Cardiac septum (tissue), 1 donor: ENCODE measurements around the gene ZNF138. TPM values are rescaled to one million over a fixed set of nuclear protein-coding genes. Genes with fewer than 3 reads are reported as not detected.

Source experiments
- DNase-seq: peaks from one replicate; pipeline ENCODE4 v3.0.0-alpha.2; 2020; ENCODE audit warnings: low spot score
- intact Hi-C: fragments of 100-400 bp; cut with DNase I; formaldehyde crosslinking; loops from one replicate; pipeline ENCODE4 v1.14.0; 2022
- total RNA-seq: library from RNA; stranded (reverse); fragmentation: NEBNext Ultra II Directional; extraction: Animal tissue kit (Norgen Biotek cat#: 25700); gene quantifications from one replicate; pipeline ENCODE4 v1.2.1, GENCODE V29; 2021
- donor health status: DM: no; HTN: no; CAD: no.

The ZNF138 gene
- total RNA-seq, 1 donor from 2014 or later, result 4.0 TPM

DNA sequence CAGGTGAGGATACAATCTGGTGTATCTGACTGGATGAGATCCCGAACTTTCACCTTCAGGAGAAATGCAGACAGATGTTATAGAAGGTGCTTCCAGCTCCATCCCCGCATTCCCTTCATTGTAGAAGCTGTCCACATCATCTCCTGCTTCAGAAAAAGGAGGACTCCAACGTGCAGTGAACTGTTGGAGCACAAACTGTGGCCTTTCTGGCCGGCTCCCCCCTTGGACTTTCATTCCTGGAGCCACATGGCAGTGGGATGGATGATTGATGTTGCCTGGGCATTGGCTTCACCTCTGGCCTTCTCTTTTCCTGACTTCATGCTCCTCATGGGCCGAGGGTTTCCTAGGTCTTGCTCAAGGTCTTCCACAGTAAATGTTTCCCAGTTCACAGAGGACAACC lies 79.3 kb downstream of the ZNF138 start:
- intact Hi-C loops, result no loop called here
- no peak for DNase-seq

DNA sequence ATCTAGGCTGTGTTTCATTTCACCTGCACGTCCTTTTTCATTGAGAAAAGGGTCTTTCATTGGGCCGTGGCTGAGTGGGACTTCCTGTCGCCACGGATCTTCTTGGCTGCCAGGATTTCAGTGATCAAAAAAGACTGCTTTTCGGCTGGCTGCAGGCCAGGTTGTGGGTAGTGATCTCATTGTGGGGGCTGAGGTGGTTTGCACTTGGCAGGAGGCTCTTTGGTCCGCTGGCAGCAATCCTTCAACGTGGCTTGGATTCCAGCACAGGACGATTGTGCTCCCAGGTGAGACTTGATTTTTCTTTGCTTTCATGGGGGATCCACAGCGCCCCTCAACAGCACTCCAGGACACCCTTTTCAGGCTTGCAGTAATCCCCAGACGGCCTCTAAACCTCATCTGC lies 79.9 kb downstream of the ZNF138 start:
- no peak for DNase-seq
- intact Hi-C loops, result no loop called here

DNA sequence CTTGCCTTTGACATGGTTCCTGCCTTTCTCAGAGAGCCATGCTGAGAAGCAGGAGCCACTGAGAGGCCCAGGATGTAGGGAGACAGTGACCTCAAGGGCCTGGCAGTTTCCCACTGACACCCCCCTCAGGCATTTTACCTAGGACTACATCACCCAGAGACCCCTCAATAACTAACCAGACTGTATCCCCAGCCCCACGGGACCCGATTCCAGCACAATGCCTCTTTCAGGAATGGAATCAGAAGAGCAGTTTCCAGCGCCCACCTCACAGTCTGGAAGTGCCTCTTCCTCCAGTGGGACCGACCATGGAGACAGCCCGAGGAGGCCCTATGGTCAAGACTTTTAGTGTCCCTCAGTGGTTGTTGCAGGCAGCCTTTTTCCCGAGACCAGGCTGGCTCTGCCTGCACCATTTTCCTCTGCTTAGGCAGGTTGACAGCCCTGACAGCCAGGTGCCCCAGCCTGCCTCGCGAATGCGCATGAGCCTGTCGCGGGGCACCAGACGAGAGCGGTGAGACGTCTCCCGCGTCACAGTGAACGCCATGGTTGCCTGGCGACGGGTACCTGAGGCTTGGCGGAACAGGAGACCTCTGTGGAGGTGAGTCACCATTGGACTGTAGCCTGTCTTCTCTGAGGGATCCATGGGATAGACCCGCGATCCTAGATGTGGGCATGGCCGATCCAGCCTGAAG lies 80.5 kb downstream of the ZNF138 start:
- intact Hi-C loops, result no loop called here
- DNase-seq, result peak; percentile 54

DNA sequence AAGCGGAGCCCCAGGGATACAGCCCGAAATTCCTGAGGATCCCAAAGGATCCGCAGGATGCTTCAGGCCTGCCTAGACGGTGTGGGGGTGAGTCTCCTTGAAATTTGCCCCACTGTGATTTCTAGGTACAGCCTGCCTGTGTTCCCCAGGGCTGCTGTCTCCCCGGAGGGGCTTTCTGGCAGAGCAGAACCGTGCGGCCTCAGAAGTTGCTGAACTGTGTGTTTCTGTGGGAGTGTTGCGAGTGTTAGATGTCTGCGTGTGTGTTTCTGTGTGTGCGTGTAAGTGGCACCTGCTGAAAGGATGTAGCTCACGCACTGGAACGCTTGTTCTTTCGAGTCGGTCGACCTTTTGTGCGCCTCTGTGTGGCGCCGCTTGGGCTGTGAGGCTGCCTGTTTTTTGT lies 81.0 kb downstream of the ZNF138 start:
- intact Hi-C loops, result no loop called here

DNA sequence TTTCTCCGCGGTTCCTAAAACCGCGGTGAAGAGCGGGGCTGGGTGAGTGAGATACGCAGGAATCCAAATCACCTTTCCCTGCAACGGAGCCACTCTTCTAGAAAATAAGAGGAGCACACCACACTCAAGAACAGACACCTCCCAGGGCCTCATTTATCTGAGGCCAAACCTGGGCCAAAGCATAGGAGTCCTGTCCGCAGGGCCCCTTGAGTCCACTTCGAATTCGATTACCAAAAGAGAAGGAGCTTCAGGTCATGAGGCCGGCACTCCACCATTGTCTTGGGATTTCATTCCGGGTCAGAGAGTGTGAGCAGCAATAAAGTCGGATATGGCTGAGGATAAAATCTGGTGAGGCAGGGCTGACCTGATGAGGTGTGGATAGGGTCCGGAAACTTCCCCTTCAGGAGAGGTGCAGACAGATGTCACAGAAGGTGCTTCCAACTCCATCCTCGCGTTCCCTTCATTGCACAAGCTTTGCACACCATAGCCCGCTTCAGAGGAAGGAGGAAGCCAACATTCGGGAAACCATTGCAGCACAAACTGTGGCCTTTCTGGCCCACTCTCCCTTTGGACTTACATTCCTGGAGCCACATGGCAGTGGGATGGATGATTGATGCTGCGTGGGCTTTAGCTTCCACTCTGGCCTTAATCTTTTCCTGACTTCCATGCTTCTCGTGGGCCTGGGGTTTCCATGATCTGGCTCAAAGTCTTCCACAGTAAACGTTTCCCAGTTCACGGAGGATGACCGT lies 81.6 kb downstream of the ZNF138 start:
- DNase-seq, result no peak
- intact Hi-C loops, result no loop called here

More for the DNA sequence above, 81.0 kb downstream of the ZNF138 start:
- no peak for DNase-seq

DNA sequence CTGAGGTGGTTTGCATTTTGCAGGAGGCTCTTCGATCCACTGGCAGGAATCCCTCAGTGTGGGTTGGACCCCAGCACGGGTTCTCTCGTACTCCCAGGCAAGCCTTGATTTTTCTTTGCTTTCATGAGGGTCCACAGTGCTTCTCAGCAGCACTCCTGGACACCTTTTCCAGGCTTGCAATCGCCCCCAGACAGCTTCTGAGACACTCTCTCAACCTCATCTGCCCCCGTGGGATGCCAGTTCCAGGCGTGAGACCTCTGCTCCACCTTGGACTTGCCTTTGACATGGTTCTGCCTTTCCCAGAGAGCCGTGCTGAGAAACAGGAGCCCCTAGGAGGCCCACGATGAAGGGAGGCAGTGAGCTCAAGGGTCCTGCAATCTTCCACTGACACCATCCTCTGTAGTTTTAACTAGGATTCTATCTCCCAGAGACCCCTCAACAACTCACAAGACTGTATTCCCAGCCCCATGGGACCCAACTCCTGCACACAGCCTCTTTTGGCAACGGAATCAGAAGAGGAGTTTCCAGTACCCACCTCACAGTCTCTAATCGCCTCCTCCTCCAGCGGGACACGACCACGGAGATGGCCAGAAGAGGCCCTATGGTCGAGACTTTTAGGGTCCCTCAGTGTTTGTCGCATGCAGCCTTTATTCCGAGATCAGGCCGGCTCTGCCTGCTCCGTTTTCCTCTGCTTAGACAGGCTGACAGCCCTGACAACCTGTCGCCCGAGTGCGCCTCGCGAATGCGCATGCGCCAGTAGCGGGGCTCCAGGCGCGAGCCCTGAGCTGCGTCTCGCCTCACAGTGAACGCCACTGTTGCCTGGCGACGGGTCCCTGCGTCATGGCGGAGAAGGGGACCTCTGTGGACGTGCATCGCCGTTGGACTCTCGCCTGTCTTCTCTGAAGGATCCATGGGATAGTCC lies 82.8 kb downstream of the ZNF138 start:
- intact Hi-C loops, result no loop called here
- peak; percentile 79 for DNase-seq

DNA sequence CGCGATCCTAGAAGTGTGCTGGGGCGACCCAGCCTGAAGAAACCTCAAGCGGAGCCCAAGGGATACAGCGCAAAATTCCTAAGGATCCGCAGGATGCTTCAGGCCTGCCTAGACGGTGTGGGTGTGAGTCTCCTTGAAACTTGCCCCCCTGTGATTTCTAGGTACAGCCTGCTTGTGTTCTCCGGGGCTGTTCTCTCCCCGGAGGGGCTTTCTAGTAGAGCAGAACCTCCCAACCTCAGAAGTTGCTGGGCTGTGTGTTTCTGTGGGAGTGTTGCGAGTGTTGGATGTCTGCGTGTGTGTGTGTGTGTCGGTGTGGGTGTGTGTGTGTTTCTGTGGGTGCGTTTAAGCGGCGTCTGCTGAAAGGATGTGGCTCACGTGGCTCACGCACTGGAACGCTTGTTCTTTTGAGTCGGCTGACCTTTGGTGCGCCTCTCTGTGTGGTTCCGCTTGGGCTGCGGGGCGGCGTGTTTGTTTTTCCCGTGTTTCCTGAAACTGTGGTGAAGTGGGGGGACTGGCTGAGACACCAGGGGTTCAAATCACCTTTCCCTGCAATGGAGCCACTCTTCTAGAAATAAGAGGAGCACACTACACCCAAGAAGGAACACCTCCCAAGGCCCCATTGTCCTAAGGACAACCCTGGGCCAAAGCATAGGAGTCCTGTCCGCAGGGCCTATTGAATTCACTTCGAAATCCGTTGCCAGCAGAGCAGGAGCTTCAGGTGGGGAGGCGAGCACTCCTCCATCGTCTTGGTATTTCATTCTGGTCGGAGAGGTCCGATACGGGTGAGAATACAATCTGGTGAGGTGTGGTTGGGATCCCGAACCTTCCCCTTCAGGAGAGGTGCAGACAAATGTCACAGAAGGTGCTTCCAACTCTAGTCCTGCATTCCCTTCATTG lies 83.7 kb downstream of the ZNF138 start:
- peak; percentile 47 for DNase-seq
- intact Hi-C loops, result no loop called here

DNA sequence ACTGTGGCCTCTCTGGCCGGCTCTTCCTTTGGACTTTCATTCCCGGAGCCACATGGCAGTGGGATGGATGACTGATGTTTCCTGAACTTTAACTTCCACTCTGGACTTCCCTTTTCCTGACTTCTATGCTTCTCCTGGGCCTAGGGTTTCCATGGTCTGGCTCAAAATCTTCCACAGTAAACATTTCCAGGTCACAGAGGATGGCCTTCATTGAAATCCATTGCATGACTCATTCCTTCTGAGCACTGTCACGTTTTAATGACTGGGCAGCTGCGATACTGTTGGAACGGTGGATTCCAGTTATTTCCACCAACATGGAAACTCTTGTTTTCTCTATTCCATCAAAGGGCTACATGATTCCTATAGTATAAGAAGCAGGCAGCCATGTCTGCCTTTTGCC lies 84.5 kb downstream of the ZNF138 start:
- DNase-seq, result no peak
- intact Hi-C loops, result no loop called here

DNA sequence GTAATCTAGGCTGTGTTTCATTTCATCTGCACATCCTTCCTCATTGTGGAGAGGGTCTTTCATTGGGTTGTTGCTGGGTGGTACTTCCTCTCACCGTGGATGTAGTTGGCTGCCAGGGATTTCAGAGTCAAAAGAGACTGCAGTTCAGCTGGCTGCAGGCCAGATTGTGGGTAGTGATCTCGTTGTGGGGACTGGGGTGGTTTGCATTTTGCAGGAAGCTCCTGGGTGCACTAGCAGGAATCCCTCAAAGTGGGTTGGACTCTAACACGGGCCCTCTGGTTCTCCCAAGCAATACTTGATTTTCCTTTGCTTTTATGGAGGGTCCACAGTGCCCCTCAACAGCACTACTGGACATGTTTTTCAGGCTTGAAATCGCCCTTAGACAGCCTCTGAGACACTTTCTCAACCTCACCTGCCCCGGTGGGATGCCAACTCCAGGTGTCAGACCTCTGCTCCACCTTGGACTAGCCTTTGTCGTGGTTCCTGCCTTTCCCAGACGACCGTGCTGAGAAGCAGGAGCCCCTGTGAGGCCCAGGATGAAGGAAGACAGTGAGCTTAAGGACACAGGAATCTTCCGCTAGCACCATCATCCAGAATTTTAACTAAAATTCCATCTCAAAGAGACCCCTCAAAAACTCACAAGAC lies 85.0 kb downstream of the ZNF138 start:
- no peak for DNase-seq
- intact Hi-C loops, result no loop called here

DNA sequence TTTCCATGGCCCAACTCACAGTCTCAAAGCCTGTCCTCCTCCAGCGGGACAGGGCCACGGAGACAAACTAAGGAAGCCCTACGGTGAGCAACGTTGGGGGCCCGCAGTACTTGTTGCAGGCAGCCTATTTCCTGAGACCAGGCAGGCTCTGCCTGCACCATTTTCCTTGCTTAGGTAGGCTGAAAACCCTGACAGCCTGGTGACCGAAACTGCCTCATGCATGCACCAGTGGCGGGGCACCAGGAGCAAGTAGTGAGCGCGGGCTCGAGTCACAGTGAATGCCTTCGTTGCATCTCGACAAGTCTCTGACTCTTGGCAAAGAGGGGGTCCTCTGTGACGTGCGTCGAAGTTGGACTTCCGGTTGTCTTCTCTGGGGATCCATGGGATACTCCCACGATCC lies 85.6 kb downstream of the ZNF138 start:
- peak; percentile 56 for DNase-seq
- intact Hi-C loops, result no loop called here

DNA sequence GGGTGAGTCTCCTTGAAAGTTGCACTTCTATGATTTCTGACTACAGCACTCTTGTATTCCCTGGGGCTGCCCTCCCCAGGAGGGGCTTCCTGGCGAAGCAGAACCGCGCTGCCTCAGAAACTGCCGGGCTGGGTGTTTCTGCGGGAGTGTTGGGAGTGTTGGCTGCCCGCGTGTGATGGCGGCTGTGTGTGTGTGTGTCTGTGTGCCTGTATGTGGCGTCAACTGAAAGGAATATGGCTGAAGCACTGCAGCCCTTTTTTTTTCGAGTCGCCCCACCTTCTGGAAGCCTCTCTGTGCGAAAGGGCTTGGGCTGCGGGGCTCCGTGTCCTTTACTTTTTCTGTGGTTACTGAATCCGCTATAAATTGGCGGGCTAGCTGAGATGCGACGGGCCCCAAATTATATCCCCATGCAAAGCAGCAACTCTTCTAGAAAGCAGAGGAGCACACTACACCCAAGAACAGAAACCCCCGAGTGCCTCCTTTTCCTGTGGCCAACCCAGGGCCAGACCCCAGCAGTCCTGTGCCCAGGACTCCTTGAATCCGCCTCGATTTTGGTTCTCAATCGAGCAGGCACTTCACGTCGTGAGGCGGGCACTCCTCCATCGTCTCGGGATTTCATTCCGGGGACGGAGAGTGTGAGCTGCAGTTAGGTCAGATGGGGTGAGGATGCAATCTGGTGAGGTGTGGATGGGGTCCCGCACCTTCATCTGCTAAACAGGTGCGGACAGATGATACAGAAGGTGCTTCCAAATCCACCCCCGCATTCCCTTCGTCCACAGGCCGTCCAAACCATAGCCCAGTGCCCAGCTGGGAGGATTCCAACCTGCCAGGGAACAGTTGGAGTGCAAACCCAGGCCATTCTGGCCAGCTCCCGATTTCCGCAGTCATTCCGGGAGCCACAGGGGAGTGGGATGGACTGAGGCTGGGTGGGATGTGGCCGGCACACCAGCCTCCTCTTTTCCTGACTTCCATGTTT lies 86.4 kb downstream of the ZNF138 start:
- DNase-seq, result peak; percentile 57
- intact Hi-C loops, result no loop called here

DNA sequence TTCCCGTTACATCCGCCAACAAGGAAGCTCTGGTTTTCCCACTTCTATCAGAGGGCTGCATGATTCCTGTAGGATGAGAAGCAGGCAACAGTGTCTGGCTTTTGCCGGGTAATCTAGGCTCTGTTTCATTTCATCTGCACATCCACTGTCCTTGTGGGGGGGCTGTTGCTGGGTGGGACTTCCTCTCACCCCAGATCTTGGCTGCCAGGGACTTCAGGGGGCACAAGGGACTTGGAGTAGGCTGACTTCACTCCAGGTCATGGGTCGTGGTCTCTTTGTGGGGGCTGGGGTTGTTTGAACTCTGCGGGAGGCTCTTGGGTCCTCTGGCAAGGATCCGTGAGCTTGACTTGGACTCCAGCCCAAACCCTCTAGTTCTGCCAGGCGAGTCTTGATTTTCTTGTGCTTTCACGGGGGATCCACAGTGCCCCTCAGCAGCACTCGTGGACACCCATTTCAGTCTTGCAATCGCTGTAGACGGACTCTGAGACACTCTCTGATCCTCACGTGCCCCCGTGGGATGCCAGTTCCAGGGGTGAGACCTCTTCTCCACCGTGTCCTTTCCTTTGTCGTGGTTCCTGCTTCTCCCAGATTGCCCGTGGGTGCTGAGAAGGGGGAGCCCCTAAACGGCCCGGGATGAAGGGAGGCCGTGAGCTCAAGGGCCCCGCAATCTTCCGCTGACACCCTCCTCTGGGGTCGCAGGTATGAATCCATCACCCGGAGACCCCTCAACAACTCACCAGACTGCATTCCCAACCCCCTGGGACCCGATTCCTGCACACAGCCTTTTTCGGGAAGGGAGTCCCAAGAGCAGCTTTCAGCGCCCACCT lies 87.4 kb downstream of the ZNF138 start:
- intact Hi-C loops, result no loop called here
- peak; percentile 67 for DNase-seq

DNA sequence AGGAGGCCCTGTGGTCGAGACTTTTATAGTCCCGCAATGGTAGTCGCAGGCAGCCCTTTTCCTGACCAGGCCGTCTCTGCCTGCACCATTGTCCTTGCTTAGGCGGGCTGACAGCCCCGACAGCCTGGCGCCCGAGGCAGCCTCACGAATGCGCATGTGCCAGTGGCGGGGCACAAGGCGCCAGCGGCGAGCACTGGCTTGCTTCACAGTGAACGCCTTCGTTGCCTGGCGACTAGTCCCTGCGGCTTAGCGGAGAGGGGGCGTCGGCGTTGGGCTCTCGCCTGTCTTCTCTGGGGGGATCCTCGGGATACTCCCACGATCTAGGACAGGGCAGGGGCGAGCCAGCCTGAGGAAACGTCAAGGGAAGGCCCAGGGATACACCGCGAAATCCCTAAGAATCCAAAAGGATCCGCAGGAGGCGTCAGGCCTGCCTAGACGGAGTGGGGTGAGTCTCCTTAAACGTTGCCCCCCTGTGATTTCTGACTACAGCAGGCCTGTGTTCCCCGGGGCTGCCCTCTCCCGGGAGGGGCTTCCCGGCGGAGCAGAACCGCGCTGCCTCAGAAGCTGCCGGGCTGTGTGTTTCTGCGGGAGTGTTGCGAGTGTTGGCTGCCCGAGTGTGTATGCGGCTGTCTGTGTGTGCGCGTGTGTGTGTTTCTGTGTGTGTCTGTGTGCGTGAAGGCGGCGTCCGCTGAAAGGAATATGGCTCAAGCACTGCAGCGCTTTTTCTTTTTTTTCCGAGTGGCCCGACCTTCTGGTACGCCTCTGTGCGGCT lies 88.3 kb downstream of the ZNF138 start:
- DNase-seq, result peak; percentile 89
- intact Hi-C loops, result no loop called here
